Subcutaneous abdominal adipose tissue (tissue), 5 donors: Measurements from ENCODE around the gene SEMA3D.

Source experiments
- H3K27ac ChIP-seq: one replicate; pipeline ENCODE4 v1.7.0; 2013; ENCODE audit warnings: low read depth, mild to moderate bottlenecking, inconsistent platforms, low read length, moderate library complexity
- H3K27me3 ChIP-seq, 5 donors: one replicate each; pipeline ENCODE4 v1.7.0; 2013; ENCODE audit warnings: low read length in 5 of 5, inconsistent platforms in 1 of 5; ENCODE audit not compliant: control insufficient read depth in 5 of 5, insufficient read depth in 4 of 5
- H3K36me3 ChIP-seq, 5 donors: one replicate each; pipeline ENCODE4 v1.7.0; 2013; ENCODE audit warnings: low read length in 5 of 5; ENCODE audit not compliant: control insufficient read depth in 5 of 5, insufficient read depth in 5 of 5
- H3K4me1 ChIP-seq, 5 donors: one replicate each; pipeline ENCODE4 v1.7.0; 2013; ENCODE audit warnings: low read length in 5 of 5, mild to moderate bottlenecking in 3 of 5, moderate library complexity in 1 of 5; ENCODE audit not compliant: control insufficient read depth in 5 of 5, insufficient read depth in 5 of 5
- H3K4me3 ChIP-seq, 5 donors: one replicate each; pipeline ENCODE4 v1.7.0; 2013; ENCODE audit warnings: low read length in 5 of 5, low read depth in 1 of 5
- H3K9ac ChIP-seq, 5 donors: one replicate each; pipeline ENCODE4 v1.7.0; 2013; ENCODE audit warnings: low read length in 5 of 5, mild to moderate bottlenecking in 4 of 5, moderate library complexity in 3 of 5
- H3K9me3 ChIP-seq, 5 donors: one replicate each; pipeline ENCODE4 v1.7.0; 2013; ENCODE audit warnings: low read length in 5 of 5; ENCODE audit not compliant: control insufficient read depth in 5 of 5
- donor health status: healthy.
- donor health status: healthy.
- donor health status: healthy.
- donor health status: healthy.
- donor health status: healthy.

Gene SEMA3D

GRCh38 chr7:85186521-85187241 is at the start of gene SEMA3D:
TSS of gene SEMA3D (minus strand) at chr7:85187056. CDS start at chr7:85121891, 65,165 bp downstream.
- Histone ChIP-seq H3K27ac (peak within 1 kb of the TSS; percentile 31), H3K9me3 (no peaks in the 10 kb centered on the region), H3K4me3 (peak within 1 kb of the TSS; percentile 67 to 86 (median 74)), H3K4me1 (peaks cover 0 to 23% (median 22%) of the 10 kb centered on the region in 5 donors), H3K9ac (peak within 1 kb of the TSS in 2 of 5 donors; percentile 32 to 35), H3K27me3 (peaks cover 2 to 16% (median 10%) of the 10 kb centered on the region in 5 donors), H3K36me3 (no peaks in the 10 kb centered on the region)

GRCh38 chr7:85234730-85235129 is 47.9 kb upstream of the SEMA3D start:
- Histone ChIP-seq H3K36me3 (no peaks in the 10 kb centered on the region), H3K4me1 (no peaks in the 10 kb centered on the region), H3K9ac (no peak overlapping the region), H3K9me3 (no peaks in the 10 kb centered on the region), H3K27ac (no peak overlapping the region), H3K4me3 (no peak overlapping the region), H3K27me3 (no peaks in the 10 kb centered on the region)

DNA sequence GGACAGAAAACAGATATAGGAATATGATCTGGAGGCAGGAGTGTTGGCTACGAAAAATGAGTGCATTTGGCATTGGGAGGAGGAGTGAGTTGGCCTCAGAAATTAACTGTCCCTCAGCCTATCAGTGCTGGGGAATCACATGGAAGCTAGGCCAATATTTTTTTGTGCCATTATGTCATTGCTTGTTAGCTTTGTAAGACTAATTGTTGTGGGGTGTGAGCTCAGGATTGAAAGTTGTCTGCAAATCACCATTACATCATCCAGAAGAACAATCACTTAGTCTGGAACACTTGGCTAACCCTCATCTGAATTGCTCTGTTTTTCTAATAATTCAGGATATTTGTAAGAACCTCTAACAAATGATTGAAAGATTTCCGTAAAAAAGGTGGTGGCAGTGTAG is 45.2 kb upstream of the SEMA3D start:
- H3K4me3 ChIP-seq = no peak overlapping the region
- H3K27ac ChIP-seq = no peak overlapping the region

GRCh38 chr7:85230623-85231022 is 43.8 kb upstream of the SEMA3D start:
- Histone ChIP-seq H3K4me1 (no peaks in the 10 kb centered on the region), H3K4me3 (no peak overlapping the region), H3K9me3 (no peaks in the 10 kb centered on the region), H3K27me3 (no peaks in the 10 kb centered on the region), H3K36me3 (no peaks in the 10 kb centered on the region), H3K27ac (no peak overlapping the region), H3K9ac (no peak overlapping the region)

More for the DNA sequence above, 45.2 kb upstream of the SEMA3D start:
- Histone ChIP-seq H3K9ac (no peak overlapping the region), H3K4me1 (no peaks in the 10 kb centered on the region), H3K9me3 (no peaks in the 10 kb centered on the region), H3K27me3 (no peaks in the 10 kb centered on the region), H3K36me3 (no peaks in the 10 kb centered on the region)

- no peaks in the 10 kb centered on the region for H3K9me3 ChIP-seq
- H3K4me1 ChIP-seq = no peaks in the 10 kb centered on the region
These were observed 42.7 kb upstream of the SEMA3D start for GRCh38 chr7:85229544-85229943.

DNA sequence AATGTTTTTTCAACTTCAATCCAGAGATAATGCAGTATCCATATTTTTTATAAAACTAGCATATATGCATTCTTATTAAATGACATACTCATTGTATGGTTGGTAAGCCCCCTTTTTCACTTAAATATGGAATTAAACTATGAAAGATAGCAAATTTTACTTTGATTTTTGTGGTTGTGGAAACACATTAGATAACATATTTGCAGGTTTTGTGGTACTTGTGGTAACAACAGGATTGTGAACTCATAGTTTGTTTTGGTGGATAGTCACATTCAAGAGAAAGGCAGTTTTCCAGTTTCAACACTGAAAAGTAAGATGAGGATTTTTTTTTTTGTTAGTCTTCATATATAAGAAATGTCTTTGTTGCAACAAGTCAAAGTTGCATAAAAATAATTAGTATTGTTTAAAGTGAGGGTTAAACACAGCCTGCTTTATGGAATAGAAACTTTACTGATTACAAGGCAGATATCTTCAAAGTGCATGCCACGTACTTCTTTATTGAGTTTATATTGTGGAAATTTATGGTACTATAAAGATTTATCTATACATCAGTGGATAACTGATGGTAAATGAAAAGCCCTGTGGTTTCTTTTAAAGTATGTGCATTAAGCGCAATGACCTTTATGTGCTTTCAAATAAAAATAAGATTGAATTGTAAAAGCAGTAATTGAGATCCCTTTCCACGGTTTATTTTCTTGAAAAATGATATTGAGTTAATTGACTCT is 39.7 kb upstream of the SEMA3D start:
- no peaks in the 10 kb centered on the region for H3K4me1 ChIP-seq
- no peak overlapping the region for H3K4me3 ChIP-seq
- no peak overlapping the region for H3K27ac ChIP-seq

More at GRCh38 chr7:85229544-85229943, 42.7 kb upstream of the SEMA3D start:
- H3K9ac ChIP-seq = no peak overlapping the region
- H3K36me3 ChIP-seq = no peaks in the 10 kb centered on the region
- no peaks in the 10 kb centered on the region for H3K27me3 ChIP-seq
- H3K4me3 ChIP-seq = no peak overlapping the region
- no peak overlapping the region for H3K27ac ChIP-seq

DNA sequence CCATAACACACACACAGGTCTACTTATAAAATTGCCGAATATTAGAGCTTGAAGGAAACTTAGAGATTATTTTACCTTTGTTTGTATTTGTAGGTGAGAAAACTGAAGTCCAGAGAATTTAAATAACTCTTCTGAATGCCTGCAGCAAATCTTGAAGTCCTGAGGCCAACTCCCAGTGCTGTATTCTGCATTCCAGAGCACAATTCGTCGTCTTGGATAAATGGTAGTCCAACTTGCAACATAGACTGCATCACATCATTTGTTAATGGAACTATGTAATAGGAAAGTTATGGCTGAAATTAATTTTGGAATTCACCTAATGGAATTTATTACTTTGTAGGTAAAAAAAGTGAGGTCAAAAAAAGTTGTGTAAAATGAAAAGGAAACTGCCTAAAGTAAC is 37.3 kb upstream of the SEMA3D start:
- Histone ChIP-seq H3K9me3 (no peaks in the 10 kb centered on the region), H3K4me3 (no peak overlapping the region), H3K9ac (no peak overlapping the region), H3K4me1 (no peaks in the 10 kb centered on the region), H3K27ac (no peak overlapping the region), H3K27me3 (no peaks in the 10 kb centered on the region), H3K36me3 (no peaks in the 10 kb centered on the region)

More for the DNA sequence above, 39.7 kb upstream of the SEMA3D start:
- H3K27me3 ChIP-seq = no peaks in the 10 kb centered on the region
- H3K36me3 ChIP-seq = no peaks in the 10 kb centered on the region
- no peak overlapping the region for H3K9ac ChIP-seq
- no peaks in the 10 kb centered on the region for H3K9me3 ChIP-seq

DNA sequence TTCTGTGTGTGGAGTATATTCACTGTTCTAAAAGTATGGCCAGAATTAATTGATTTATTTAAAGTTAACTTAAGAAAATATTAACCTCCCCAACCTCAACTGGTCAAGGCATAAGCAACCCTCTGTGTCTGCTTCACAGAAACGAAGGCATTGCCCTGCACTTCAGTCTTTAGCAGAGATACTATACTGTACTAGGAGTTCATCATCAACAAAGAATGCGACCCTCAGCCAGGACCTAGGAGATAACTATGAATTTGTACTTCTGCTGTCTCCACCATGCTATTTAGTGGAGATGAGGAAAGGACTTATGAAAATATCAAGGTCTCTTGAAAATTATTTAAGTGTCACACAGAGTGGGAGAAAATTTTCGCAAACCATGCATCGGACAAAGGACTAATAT is 35.7 kb upstream of the SEMA3D start:
- no peaks in the 10 kb centered on the region for H3K36me3 ChIP-seq
- no peak overlapping the region for H3K4me3 ChIP-seq
- H3K9ac ChIP-seq = no peak overlapping the region
- no peak overlapping the region for H3K27ac ChIP-seq
- no peaks in the 10 kb centered on the region for H3K9me3 ChIP-seq
- H3K27me3 ChIP-seq = no peaks in the 10 kb centered on the region
- H3K4me1 ChIP-seq = no peaks in the 10 kb centered on the region

- Histone ChIP-seq H3K27me3 (no peaks in the 10 kb centered on the region), H3K36me3 (no peaks in the 10 kb centered on the region), H3K9me3 (no peaks in the 10 kb centered on the region), H3K9ac (no peak overlapping the region), H3K4me3 (no peak overlapping the region), H3K27ac (no peak overlapping the region), H3K4me1 (no peaks in the 10 kb centered on the region)
These were observed 34.9 kb upstream of the SEMA3D start for GRCh38 chr7:85221796-85222195.

- no peak overlapping the region for H3K4me3 ChIP-seq
- H3K9ac ChIP-seq = no peak overlapping the region
- H3K36me3 ChIP-seq = no peaks in the 10 kb centered on the region
- H3K9me3 ChIP-seq = no peaks in the 10 kb centered on the region
- no peaks in the 10 kb centered on the region for H3K27me3 ChIP-seq
- no peak overlapping the region for H3K27ac ChIP-seq
- no peaks in the 10 kb centered on the region for H3K4me1 ChIP-seq
These were observed 33.8 kb upstream of the SEMA3D start for GRCh38 chr7:85220651-85221050.
